Heart left ventricle (tissue), 16 donors: ENCODE measurements around the gene GNL1. TPM values are rescaled to one million over a fixed set of nuclear protein-coding genes. Genes with fewer than 3 reads are reported as not detected.
A peak's percentile ranks its signal among the peaks of the same experiment; 100 is the strongest.

Experiments
- ATAC-seq, 4 donors: fragments of 200-7000 bp; cut with Tn5 transposase; one replicate each; pipeline ENCODE4 v1.9.1; 2020 to 2022; ENCODE audit warnings: moderate library complexity in 4 of 4, mild to moderate bottlenecking in 3 of 4, moderate number of reproducible peaks in 1 of 4
- DNase-seq, 5 donors: peaks; one replicate each; pipeline ENCODE4 v3.0.0-alpha.2; 2020
- H3K27ac ChIP-seq, 12 donors: fragments of 200-600 bp; sonication (generic) in 4 of 12; one replicate each; pipeline versions ENCODE4 v1.5.0 to v1.8.0; 2016 to 2022; ENCODE audit warnings: mild to moderate bottlenecking in 2 of 12
- H3K27me3 ChIP-seq, 9 donors: fragments of 200-600 bp; sonication (generic) in 2 of 9; one replicate each; pipeline versions ENCODE4 v1.5.1 to v1.8.0; 2016 to 2022; ENCODE audit warnings: mild to moderate bottlenecking in 3 of 9
- H3K36me3 ChIP-seq, 9 donors: fragments of 200-600 bp; sonication (generic) in 2 of 9; one replicate each; pipeline versions ENCODE4 v1.5.0 to v1.8.0; 2018 to 2022; ENCODE audit warnings: mild to moderate bottlenecking in 2 of 9
- H3K4me1 ChIP-seq, 12 donors: fragments of 200-600 bp; sonication (generic) in 4 of 12; one replicate each; pipeline versions ENCODE4 v1.5.0 to v1.8.0; 2016 to 2022; ENCODE audit warnings: mild to moderate bottlenecking in 3 of 12
- H3K4me3 ChIP-seq, 12 donors: fragments of 200-600 bp; sonication (generic) in 4 of 12; one replicate each; pipeline versions ENCODE4 v1.5.0 to v1.8.0; 2017 to 2022; ENCODE audit warnings: mild to moderate bottlenecking in 9 of 12, moderate library complexity in 4 of 12
- H3K9me3 ChIP-seq, 12 donors: fragments of 200-600 bp; sonication (generic) in 4 of 12; one replicate each; pipeline versions ENCODE4 v1.5.0 to v1.8.0; 2016 to 2022; ENCODE audit warnings: mild to moderate bottlenecking in 1 of 12
- POLR2A ChIP-seq, 2 donors: fragments of 450-650 bp; IDR thresholded peaks; one replicate each; pipeline ENCODE4 v1.6.1; 2017; ENCODE audit warnings: antibody characterized with exemption in 2 of 2, mild to moderate bottlenecking in 2 of 2, moderate library complexity in 2 of 2
- WGBS, 4 donors: extraction: QIAGEN DNeasy Blood & Tissue Kit in 2 of 4; methylation state at CpG; one replicate each; pipeline versions ENCODE4 v1.1.5 to v1.1.7; 2013 to 2018; 5-methylcytosine and 5-hydroxymethylcytosine counted together
- intact Hi-C, 10 donors: fragments of 100-400 bp; cut with DNase I; formaldehyde crosslinking; loops; one replicate each; pipeline versions ENCODE4 v1.11.1 to v1.14.2; 2022
- microRNA counts, 2 donors: library from miRNA; unstranded; fragments of <30 nt; microRNA quantifications; one replicate each; lab custom pipeline; 2016
- microRNA-seq, 4 donors: library from miRNA; unstranded; fragments of <30 nt; microRNA quantifications; one replicate each; pipeline versions ENCODE4 to v1.2.0, GENCODE V29; 2017 to 2020
- polyA plus RNA-seq, 2 donors: library from polyadenylated mRNA; stranded (reverse); fragments of 200-250 nt; gene quantifications; one replicate each; pipeline ENCODE4 v1.2.3, GENCODE V29; 2013
- total RNA-seq, 9 donors: library from RNA; depleted of rRNA in 2 of 9; stranded (reverse); fragments of >200 nt in 2 of 9; fragmentation: NEBNext Ultra II Directional in 3 of 9; extraction: Animal tissue kit (Norgen Biotek cat#: 25700) in 3 of 9; gene quantifications; one replicate each; pipeline versions ENCODE4 v1.1.0 to v1.2.4, GENCODE V29; 2016 to 2023
- donor health status: ischemic (EF 13 %, LVEDD 7.1; RV severe dilation, severe dysfunction).
- donor health status: healthy with polysubstance abuse.
- donor health status: DM: no; HTN: yes; CAD: no.
- donor health status: DM: no; HTN: no; CAD: no.
- donor health status: ischemic (EF 25% LVEDD 6.9; RV normal size, moderate dysfunction).
- donor health status: ischemic (EF 25% LVEDD 5.7; RV mildly dilated, moderate dysfunction).
- donor health status: healthy.
- donor health status: DM: yes; HTN: yes; CAD: no.
- donor health status: ischemic (EF 35%, LVEDD 5.7; RV mildly dilated, moderate dysfunction).
- donor health status: nonischemic (EF 11% LVEDD 7.7; RV severe dilation, severe dysfunction).
- donor health status: DM: yes; HTN: yes; CAD: no.
- donor health status: PGD.
- donor health status: ischemic (EF 29% LVEDD 5.4; RV normal size, mild dysfunction).
- donor health status: nonischemic (EF 23%, LVEDD 6.1; RV moderate dilation, normal function).

GNL1 gene
- total and polyA plus RNA-seq, 11 donors = 9.1 to 33.5 (median 17.7) TPM

DNA sequence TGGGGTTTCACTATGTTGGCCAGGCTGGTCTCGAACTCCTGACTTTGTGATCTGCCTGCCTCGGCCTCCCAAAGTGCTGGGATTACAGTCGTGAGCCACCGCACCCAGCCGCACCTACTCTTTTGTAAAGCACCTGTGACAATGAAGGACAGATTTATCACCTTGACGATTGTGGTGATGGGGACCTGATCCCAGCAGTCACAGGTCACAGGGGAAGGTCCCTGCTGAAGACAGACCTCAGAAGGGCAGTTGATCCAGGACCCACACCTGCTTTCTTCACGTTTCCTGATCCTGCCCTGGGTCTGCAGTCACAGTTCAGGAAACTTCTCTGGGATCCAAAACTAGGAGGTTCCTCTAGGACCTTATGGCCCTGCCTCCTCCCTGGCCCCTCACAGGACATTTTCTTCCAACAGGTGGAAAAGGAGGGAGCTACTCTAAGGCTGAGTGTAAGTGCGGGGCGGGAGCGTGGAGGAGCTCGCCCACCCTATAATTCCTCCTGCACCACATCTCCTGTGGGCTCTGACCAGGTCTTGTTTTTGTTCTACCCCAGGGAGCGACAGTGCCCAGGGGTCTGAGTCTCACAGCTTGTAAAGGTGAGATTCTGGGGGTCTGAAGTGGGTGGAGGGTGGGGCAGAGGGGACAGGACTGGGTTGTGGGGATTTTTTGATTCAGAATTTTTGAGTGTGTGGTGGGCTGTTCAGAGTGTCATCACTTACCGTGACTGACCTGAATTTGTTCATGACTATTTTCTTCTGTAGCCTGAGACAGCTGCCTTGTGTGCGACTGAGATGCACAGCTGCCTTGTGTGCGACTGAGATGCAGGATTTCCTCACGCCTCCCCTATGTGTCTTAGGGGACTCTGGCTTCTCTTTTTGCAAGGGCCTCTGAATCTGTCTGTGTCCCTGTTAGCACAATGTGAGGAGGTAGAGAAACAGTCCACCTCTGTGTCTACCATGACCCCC, 64.0 kb downstream of the GNL1 start:
- Histone ChIP-seq H3K9me3 (no peaks in the 10 kb centered on the region), H3K4me3 (peak overlapping the region; percentile 13 to 99 (median 92)), H3K27me3 (no peaks in the 10 kb centered on the region), H3K36me3 (peaks cover 0 to 47% (median 42%) of the 10 kb centered on the region in 9 donors), H3K27ac (peak overlapping the region in 8 of 12 donors; percentile 22 to 100 (median 66)), H3K4me1 (peaks cover 0 to 69% (median 19%) of the 10 kb centered on the region in 12 donors)
- ATAC-seq (no peak), DNase-seq (no peak)
- intact Hi-C loops = no loop called here
- 70 to 85% (median 77%) methylated on average over 16 of the region's 16 CpGs for WGBS, 4 donors
- TF ChIP-seq POLR2A (IDR thresholded peaks at IDR 0.05) = no peak

MicroRNAs encoded within 50 kb of the gene (microRNA counts, 767-probe panel; counts per million panel counts)
- microRNA hsa-miR-877-5p (lab: Ali Mortazavi, UCI) = 0 to 71.6 counts per million in 2 donors

Small RNAs within 50 kb of the gene (microRNA-seq; reads per million reads assigned to microRNA genes)
- gene MIR877 = 18.6 to 59.5 (median 40.4) reads per million in 4 donors

Other genes with a start within 250 kb of the GNL1 start
- gene TRIM39, start 229.6 kb downstream of the GNL1 start, total RNA-seq = 10 to 100 TPM in 2 of 9 donors, 1 to 10 TPM in 7; 6.4 to 12.1 (median 8.4) TPM
- gene TRIM39, start 229.6 kb downstream of the GNL1 start, polyA plus RNA-seq = 1 to 10 TPM; 5.1 to 9.6 TPM
- gene RPP21, start 211.3 kb downstream of the GNL1 start, total RNA-seq = 10 to 100 TPM; 17.3 to 64.4 (median 24.7) TPM
- 10 to 100 TPM; 84.1 to 88.9 TPM for gene RPP21, start 211.3 kb downstream of the GNL1 start, polyA plus RNA-seq
- 100 to 1,000 TPM in 8 of 9 donors, 10 to 100 TPM in 1; 96.1 to 560 (median 162) TPM for gene HLA-E, start 67.0 kb downstream of the GNL1 start, total RNA-seq
- gene HLA-E, start 67.0 kb downstream of the GNL1 start, polyA plus RNA-seq = 100 to 1,000 TPM; 160 to 200 TPM
- 1 to 10 TPM; 1.9 to 4.5 (median 2.9) TPM for gene PRR3, start 806 bp upstream of the GNL1 start, total RNA-seq
- 1 to 10 TPM; 3.4 to 3.6 TPM for gene PRR3, start 806 bp upstream of the GNL1 start, polyA plus RNA-seq
- 10 to 100 TPM; 35.1 to 49.0 (median 39.8) TPM for gene ABCF1, start 15.0 kb upstream of the GNL1 start, total RNA-seq
- 10 to 100 TPM; 28.0 to 76.8 TPM for gene ABCF1, start 15.0 kb upstream of the GNL1 start, polyA plus RNA-seq
- gene PPP1R10, start 60.8 kb upstream of the GNL1 start, total RNA-seq = 10 to 100 TPM; 21.7 to 44.9 (median 29.9) TPM
- gene PPP1R10, start 60.8 kb upstream of the GNL1 start, polyA plus RNA-seq = 1 to 10 TPM; 9.4 to 9.6 TPM
- 100 to 1,000 TPM in 6 of 9 donors, 10 to 100 TPM in 3; 84.2 to 160 (median 122) TPM for gene MRPS18B, start 61.4 kb upstream of the GNL1 start, total RNA-seq
- 100 to 1,000 TPM; 102 to 219 TPM for gene MRPS18B, start 61.4 kb upstream of the GNL1 start, polyA plus RNA-seq
- gene ATAT1, start 70.4 kb upstream of the GNL1 start, total RNA-seq = 1 to 10 TPM; 1.1 to 7.0 (median 3.3) TPM
- 1 to 10 TPM; 2.7 to 3.5 TPM for gene ATAT1, start 70.4 kb upstream of the GNL1 start, polyA plus RNA-seq
- gene C6orf136, start 90.6 kb upstream of the GNL1 start, total RNA-seq = 10 to 100 TPM; 27.9 to 58.9 (median 47.4) TPM
- 10 to 100 TPM; 46.0 to 79.3 TPM for gene C6orf136, start 90.6 kb upstream of the GNL1 start, polyA plus RNA-seq
- gene DHX16, start 116.5 kb upstream of the GNL1 start, total RNA-seq = 10 to 100 TPM; 17.6 to 26.1 (median 21.0) TPM
- 10 to 100 TPM; 16.1 to 39.4 TPM for gene DHX16, start 116.5 kb upstream of the GNL1 start, polyA plus RNA-seq
- gene PPP1R18, start 130.2 kb upstream of the GNL1 start, total RNA-seq = 10 to 100 TPM; 11.9 to 77.2 (median 18.5) TPM
- 10 to 100 TPM; 19.4 to 21.8 TPM for gene PPP1R18, start 130.2 kb upstream of the GNL1 start, polyA plus RNA-seq
- gene NRM, start 134.5 kb upstream of the GNL1 start, total RNA-seq = 1 to 10 TPM; 2.2 to 9.6 (median 3.9) TPM
- 1 to 10 TPM; 5.6 to 8.6 TPM for gene NRM, start 134.5 kb upstream of the GNL1 start, polyA plus RNA-seq
- 10 to 100 TPM; 10.6 to 25.0 (median 17.5) TPM for gene MDC1, start 160.8 kb upstream of the GNL1 start, total RNA-seq
- gene MDC1, start 160.8 kb upstream of the GNL1 start, polyA plus RNA-seq = 10 to 100 TPM in 1 of 2 donors, 1 to 10 TPM in 1; 8.6 to 13.9 TPM
- 100 to 1,000 TPM; 183 to 474 (median 238) TPM for gene TUBB, start 163.9 kb upstream of the GNL1 start, total RNA-seq
- gene TUBB, start 163.9 kb upstream of the GNL1 start, polyA plus RNA-seq = 100 to 1,000 TPM; 195 to 497 TPM
- 100 to 1,000 TPM; 166 to 282 (median 211) TPM for gene FLOT1, start 186.2 kb upstream of the GNL1 start, total RNA-seq
- gene FLOT1, start 186.2 kb upstream of the GNL1 start, polyA plus RNA-seq = 100 to 1,000 TPM; 291 to 310 TPM
- gene IER3, start 188.1 kb upstream of the GNL1 start, total RNA-seq = 100 to 1,000 TPM in 2 of 9 donors, 10 to 100 TPM in 6, 1 to 10 TPM in 1; 8.7 to 127 (median 69.8) TPM
- 100 to 1,000 TPM in 1 of 2 donors, 10 to 100 TPM in 1; 33.3 to 119 TPM for gene IER3, start 188.1 kb upstream of the GNL1 start, polyA plus RNA-seq